Chondrocyte (in vitro differentiated cells): Measurements from ENCODE around the gene SEMA3C. TPM values are rescaled to one million over a fixed set of nuclear protein-coding genes. Genes with fewer than 3 reads are reported as not detected.

Source experiments
- DNase-seq: peaks from one replicate; pipeline ENCODE4 v3.0.0; 2021; ENCODE audit warnings: mixed read lengths, low spot score
- H3K27ac Mint-ChIP-seq: one replicate; pipeline ENCODE4 v1.8.0; 2021; ENCODE audit warnings: mild to moderate bottlenecking, moderate library complexity, mixed read lengths; ENCODE audit not compliant: unreplicated experiment
- H3K27me3 Mint-ChIP-seq: 2 replicates; pipeline ENCODE4 v1.8.0; 2021; ENCODE audit warnings: low read depth, mixed read lengths
- H3K36me3 Mint-ChIP-seq: 2 replicates; pipeline ENCODE4 v1.8.0; 2021; ENCODE audit warnings: low read depth, mixed read lengths
- H3K4me1 Mint-ChIP-seq: 2 replicates; pipeline ENCODE4 v1.8.0; 2021; ENCODE audit warnings: low read depth, mild to moderate bottlenecking, mixed read lengths
- H3K4me3 Mint-ChIP-seq: one replicate; pipeline ENCODE4 v1.8.0; 2021; ENCODE audit warnings: mild to moderate bottlenecking, moderate library complexity, mixed read lengths; ENCODE audit not compliant: unreplicated experiment
- H3K9me3 Mint-ChIP-seq: 2 replicates; pipeline ENCODE4 v1.8.0; 2021; ENCODE audit warnings: low read depth, mixed read lengths
- total RNA-seq: library from RNA; stranded (reverse); gene quantifications from 3 replicates; pipeline ENCODE4 v1.2.1, GENCODE V29; 2021
- TF ChIP-seq, protein P1 (sequence below): fragments of 200-600 bp; sonication (generic); IDR thresholded peaks from 2 replicates; pipeline ENCODE4 v1.5.0; 2021; ENCODE audit warnings: antibody characterized with exemption, mild to moderate bottlenecking, moderate library complexity

The SEMA3C gene
- total RNA-seq, 1 donor from 2014 or later: 80.0 TPM

GRCh38 chr7:80821771-80822319, 97.0 kb downstream of the SEMA3C start:
- Mint-ChIP-seq H3K4me3 (no peak overlapping the region), H3K4me1 (peaks cover 28% of the 10 kb centered on the region), H3K9me3 (no peaks in the 10 kb centered on the region), H3K27me3 (no peaks in the 10 kb centered on the region), H3K36me3 (no peaks in the 10 kb centered on the region), H3K27ac (no peak overlapping the region)
- TF ChIP-seq, protein P1, sequence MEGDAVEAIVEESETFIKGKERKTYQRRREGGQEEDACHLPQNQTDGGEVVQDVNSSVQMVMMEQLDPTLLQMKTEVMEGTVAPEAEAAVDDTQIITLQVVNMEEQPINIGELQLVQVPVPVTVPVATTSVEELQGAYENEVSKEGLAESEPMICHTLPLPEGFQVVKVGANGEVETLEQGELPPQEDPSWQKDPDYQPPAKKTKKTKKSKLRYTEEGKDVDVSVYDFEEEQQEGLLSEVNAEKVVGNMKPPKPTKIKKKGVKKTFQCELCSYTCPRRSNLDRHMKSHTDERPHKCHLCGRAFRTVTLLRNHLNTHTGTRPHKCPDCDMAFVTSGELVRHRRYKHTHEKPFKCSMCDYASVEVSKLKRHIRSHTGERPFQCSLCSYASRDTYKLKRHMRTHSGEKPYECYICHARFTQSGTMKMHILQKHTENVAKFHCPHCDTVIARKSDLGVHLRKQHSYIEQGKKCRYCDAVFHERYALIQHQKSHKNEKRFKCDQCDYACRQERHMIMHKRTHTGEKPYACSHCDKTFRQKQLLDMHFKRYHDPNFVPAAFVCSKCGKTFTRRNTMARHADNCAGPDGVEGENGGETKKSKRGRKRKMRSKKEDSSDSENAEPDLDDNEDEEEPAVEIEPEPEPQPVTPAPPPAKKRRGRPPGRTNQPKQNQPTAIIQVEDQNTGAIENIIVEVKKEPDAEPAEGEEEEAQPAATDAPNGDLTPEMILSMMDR: no peak
- no peak for DNase-seq

DNA sequence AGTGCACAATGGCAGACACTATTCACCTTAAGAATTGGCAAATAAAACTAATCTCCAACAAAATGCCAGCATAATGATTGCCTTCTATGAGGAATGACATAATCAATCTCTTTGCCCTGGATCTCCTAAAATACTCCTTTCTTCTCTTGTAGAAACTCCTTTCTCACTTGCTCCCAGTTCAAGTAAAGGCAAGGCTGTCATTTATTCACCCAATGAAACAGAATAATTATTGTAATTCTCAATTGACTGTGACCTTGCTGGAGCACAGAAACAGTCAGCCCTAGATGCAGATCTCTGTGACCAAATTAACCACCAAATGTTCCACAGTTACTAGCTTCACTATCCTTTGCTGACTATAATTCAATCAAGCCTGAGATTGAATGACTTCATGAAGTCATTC, 99.3 kb downstream of the SEMA3C start:
- Mint-ChIP-seq H3K4me1 (peaks cover 6% of the 10 kb centered on the region), H3K9me3 (peaks cover 1% of the 10 kb centered on the region), H3K27me3 (no peaks in the 10 kb centered on the region), H3K27ac (no peak overlapping the region), H3K36me3 (peaks cover 2% of the 10 kb centered on the region), H3K4me3 (no peak overlapping the region)
- no peak for DNase-seq
- TF ChIP-seq, protein P1: no peak

- peaks cover 2% of the 10 kb centered on the region for H3K36me3 Mint-ChIP-seq
- H3K4me3 Mint-ChIP-seq: no peak overlapping the region
Observed at GRCh38 chr7:80818181-80818580, 100.7 kb downstream of the SEMA3C start.

DNA sequence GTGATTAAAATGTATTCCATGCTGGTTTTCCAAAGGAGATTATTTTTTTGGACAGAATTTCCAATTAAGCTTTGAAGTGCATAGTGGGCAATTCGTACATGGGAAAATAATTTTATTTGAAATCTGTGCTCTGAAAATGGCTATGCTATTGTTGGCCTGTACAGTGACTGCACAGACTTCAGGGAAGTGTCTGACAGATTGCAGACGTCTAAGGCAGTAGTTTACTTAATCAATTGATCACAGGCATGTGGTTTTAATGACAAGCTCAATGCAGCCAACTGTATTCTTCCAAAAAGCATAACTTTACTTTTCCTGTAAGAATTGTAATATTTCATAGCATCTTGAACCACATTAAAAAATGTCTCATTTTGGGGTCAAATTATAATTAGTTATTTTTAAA, 102.0 kb downstream of the SEMA3C start:
- Mint-ChIP-seq H3K9me3 (peaks cover 4% of the 10 kb centered on the region), H3K4me1 (peaks cover 3% of the 10 kb centered on the region), H3K27ac (no peak overlapping the region), H3K4me3 (no peak overlapping the region), H3K36me3 (peaks cover 2% of the 10 kb centered on the region), H3K27me3 (no peaks in the 10 kb centered on the region)
- DNase-seq: no peak
- TF ChIP-seq, protein P1: no peak

More at GRCh38 chr7:80818181-80818580, 100.7 kb downstream of the SEMA3C start:
- H3K4me1 Mint-ChIP-seq: peaks cover 6% of the 10 kb centered on the region
- TF ChIP-seq, protein P1: no peak
- peaks cover 4% of the 10 kb centered on the region for H3K9me3 Mint-ChIP-seq
- no peak overlapping the region for H3K27ac Mint-ChIP-seq
- no peaks in the 10 kb centered on the region for H3K27me3 Mint-ChIP-seq
- no peak for DNase-seq

GRCh38 chr7:80815733-80816132, 103.1 kb downstream of the SEMA3C start:
- Mint-ChIP-seq H3K4me3 (no peak overlapping the region), H3K36me3 (peaks cover 2% of the 10 kb centered on the region), H3K27me3 (no peaks in the 10 kb centered on the region), H3K9me3 (peaks cover 4% of the 10 kb centered on the region), H3K4me1 (no peaks in the 10 kb centered on the region), H3K27ac (no peak overlapping the region)
- no peak for DNase-seq
- TF ChIP-seq, protein P1: no peak
